ENCODE results near the gene PHLPP1.

The PHLPP1 gene

DNA sequence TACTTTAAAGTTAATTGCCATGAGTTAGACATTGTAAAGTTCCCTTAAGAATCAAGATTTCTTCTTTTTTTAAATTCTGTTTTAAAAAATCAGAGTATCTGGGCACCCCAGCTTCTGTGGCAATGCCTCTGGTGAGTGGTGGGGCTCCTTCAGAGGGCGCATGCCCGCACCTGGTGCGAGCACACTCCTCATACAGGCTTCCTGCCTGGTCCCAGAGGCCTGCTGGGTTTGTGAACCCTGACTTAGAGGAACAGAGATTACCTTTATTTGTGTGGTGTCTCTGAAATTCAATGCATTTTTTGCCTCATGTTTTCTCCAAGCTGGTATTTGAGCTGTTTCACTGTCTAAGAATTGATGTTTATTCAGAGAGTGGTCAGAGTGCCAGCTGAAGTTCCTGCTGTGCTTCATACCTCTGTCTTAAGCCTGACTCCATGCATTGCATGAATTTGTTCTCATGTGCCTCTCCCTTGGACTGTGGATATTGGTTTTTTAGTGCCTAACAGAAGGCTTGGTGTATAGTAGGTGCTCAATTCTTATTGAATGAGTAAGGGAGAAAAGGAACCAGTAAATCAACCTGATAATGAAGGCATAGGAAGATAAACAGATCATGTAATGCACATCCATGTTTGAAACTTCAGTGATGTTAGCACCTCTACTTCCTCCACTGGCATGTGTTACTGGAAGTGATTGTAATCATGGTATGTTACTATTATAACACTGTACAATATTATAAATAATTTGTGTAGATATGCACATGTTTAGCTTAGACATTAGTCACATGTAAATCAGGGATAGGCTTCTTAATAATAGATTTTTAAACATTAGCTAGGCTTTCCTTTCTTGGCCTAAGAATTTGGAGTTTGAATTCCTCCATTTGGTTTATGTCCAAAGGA is 29.0 kb downstream of the PHLPP1 start:
- no peak for DNase-seq (ENCODE audit: low read depth)

DNA sequence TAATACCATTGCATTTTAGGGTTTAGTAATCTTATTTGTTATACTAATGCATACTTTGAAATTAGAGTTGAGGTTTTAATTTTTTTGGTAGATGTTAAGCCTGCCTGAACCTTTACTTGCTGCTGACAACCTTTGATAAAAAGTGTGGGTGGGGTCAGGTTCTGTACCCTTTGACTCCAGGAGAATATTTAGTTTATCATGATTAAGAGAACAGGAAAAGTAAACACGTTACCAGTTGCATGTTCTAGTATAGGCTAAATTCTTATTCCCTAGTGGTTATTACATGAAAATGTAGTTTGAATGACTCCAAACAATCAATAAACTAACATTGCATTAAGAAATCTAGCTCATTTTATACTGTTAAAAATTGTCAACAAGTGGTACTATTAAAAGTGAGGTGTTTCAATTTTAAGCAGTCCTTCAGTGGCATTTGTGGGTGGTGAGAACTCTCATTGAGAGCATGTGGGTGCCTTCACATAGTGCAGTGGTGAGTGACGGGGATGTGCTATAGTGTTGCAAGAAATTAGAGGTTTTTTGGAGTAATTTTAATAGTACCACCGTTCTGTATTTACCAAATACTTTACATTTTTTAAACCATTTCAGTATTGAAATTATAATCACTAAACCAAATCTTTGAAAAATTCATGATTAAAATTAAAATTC is 29.9 kb downstream of the PHLPP1 start:
- DNase-seq (ENCODE audit: low read depth), result no peak

DNA sequence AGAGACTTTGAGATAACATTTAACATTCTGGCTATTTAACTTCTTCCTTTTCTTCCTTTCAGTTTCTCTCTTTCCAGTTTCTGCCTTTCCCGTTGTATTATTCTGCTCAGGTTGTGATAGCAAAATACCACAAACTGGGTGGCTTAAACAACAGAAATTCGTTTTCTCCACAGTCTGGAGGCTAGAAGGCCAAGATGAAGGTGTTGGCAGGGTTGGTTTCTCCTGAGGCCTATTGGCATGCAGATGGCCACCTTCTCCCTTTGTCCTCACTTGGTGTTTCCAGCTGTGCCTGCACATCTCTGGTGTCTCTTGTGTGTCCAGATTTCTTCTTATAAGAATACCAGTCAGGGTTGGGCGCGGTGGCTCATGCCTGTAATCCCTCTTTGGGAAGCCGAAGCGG is 34.0 kb downstream of the PHLPP1 start:
- DNase-seq (ENCODE audit: low read depth), result no peak

- no peak for DNase-seq (ENCODE audit: low read depth)
These were observed 36.0 kb downstream of the PHLPP1 start for GRCh38 chr18:62751341-62751821.

- DNase-seq (ENCODE audit: low read depth), result no peak
These were observed 36.6 kb downstream of the PHLPP1 start for GRCh38 chr18:62751977-62752376.

- no peak for DNase-seq (ENCODE audit: low read depth)
These were observed 38.7 kb downstream of the PHLPP1 start for GRCh38 chr18:62754026-62754425.

- no peak for DNase-seq (ENCODE audit: low read depth)
These were observed 40.1 kb downstream of the PHLPP1 start for GRCh38 chr18:62755454-62755853.

DNA sequence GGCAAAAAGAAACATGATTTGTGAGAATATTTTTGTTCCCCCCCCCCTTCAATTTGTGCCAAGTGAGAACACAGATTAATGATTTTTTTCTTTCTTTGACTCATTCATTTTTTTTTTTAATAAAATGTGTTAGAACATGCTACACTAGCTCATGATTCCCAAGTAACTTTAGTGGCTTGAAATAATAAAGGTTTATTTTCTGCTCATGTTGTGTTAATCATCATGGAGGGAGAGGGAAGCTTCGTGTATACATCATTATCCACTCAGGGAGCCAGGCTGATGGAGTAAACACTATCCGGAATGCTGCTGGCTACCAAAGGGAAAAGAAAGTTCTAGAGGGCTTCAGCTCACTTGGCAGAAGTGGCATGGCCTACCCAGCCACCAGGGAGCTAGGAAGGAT is 40.6 kb downstream of the PHLPP1 start:
- DNase-seq (ENCODE audit: low read depth), result no peak

- DNase-seq (ENCODE audit: low read depth), result no peak
These were observed 42.2 kb downstream of the PHLPP1 start for GRCh38 chr18:62757399-62758010.

- no peak for DNase-seq (ENCODE audit: low read depth)
These were observed 43.2 kb downstream of the PHLPP1 start for GRCh38 chr18:62758591-62758990.

DNA sequence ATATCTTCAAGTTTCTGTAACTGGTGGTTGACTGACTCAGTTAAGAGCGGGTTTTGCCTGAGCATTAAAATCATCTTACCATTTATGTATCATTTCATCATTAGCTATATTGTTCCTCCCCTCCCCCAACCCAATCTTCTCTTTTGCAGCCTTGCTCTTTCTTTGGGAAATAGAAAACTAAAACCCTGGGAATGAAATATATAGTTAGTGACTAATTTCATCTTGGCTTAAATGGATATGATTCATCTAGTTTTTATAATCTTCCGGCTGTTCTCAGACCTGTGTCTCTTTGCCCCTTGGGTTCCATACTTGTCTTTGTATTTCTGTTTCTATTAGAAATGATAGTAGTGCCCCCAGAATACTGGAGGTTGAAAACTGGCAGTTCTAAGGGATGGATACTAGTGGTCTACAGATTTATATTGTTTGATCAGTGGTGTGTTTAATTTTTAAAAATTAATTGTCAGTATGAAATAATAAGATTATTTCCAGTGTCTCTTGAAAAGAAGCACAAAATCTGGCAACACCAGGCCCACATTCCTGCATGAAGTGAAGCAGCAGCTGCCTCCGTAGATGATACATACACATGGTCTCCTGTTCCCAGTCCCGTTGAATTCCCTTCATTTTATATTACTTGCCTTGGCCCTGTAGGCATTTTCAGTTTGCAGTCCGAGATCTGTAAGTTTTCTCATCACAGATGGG is 44.5 kb downstream of the PHLPP1 start:
- DNase-seq (ENCODE audit: low read depth), result no peak

DNA sequence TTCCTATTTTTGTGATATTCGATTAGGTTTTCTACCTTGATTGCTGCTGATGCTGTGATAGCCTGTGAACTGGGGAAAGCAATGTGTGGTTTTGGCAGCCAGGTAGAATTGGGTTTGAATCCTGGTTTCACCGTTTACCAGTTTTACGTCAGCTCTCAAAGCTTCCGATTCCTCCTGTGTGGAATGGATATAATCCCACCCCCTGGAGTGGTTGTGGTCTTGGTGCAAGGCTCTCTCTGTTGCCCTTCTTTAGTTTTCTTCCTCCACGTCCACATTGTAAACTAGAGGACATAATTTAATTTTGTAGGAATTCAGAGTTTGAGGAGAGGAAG is 45.0 kb downstream of the PHLPP1 start:
- DNase-seq (ENCODE audit: low read depth), result no peak

- DNase-seq (ENCODE audit: low read depth), result no peak
These were observed 47.8 kb downstream of the PHLPP1 start for GRCh38 chr18:62763101-62763521.

GRCh38 chr18:62766266-62766665 is 50.9 kb downstream of the PHLPP1 start:
- DNase-seq (ENCODE audit: low read depth), result no peak

- peak; percentile 24 for DNase-seq (ENCODE audit: low read depth)
These were observed 52.0 kb downstream of the PHLPP1 start for GRCh38 chr18:62767321-62767720.

- no peak for DNase-seq (ENCODE audit: low read depth)
These were observed 52.7 kb downstream of the PHLPP1 start for GRCh38 chr18:62767836-62768557.

- DNase-seq (ENCODE audit: low read depth), result no peak
These were observed 53.2 kb downstream of the PHLPP1 start for GRCh38 chr18:62768558-62768943.

DNA sequence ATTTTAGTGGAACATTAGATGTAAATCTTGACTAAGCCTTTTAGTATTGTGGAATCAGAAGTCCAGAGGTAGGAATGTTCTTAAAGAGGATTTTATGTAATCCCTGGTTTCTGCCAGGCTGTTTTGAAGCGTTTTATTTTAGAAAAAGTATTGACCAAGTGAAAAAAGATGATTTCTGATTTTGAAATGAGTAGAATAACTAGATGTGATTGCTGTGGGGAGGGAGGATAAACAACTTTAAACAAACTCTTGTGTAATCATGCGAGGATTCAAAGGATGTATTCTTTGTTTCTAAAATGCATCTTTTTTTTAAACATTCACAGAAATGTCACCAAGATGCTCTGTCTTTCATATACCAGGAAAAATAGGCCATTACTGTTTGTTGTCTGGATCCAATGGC is 53.9 kb downstream of the PHLPP1 start:
- peak; percentile 21 for DNase-seq (ENCODE audit: low read depth)

DNA sequence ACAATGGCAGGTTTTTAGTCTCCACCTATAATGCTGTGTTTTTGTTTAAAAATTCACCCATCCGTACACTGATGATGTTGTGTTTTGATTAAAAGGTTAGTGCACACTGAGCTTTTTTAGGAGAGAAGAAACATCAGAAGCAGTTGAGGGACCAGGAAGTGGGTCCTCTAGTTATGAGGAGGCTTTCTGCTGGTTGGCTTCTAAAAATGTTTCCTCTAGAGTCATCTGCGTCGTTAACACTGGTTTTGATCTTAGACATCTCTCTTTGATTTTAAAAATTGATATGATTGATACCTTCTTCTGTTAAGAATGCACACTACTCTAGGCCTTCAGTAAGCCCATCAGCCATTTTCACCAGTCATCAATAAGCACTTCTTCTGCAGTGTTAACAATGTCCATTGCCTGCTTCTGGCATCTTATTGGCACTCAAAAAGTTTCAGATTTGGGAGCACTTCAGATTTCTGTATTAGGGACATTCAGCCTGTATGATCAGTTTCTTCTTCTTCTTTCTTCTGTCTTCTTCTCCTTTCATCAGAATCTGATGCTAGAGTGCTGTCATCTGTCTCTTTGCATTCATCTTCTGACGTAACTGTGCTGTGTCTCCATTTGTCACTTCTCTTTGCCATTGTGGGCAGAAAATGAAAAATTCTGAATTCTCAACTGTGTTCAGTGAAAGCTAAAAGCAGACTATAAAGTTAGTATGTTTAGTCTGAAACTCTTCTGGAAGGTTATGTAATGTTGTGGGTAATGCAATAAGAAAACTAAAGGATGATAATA is 56.3 kb downstream of the PHLPP1 start:
- no peak for DNase-seq (ENCODE audit: low read depth)

GRCh38 chr18:62772860-62773584 is 57.7 kb downstream of the PHLPP1 start:
- DNase-seq (ENCODE audit: low read depth), result no peak

Measured in fibroblast of gingiva (primary cell).